DOHH2 (cell line): Measurements from ENCODE around the gene AP1S3.

ENCODE experiments used
- CTCF ChIP-seq: fragments of 200-600 bp; sonication (generic); IDR thresholded peaks from one replicate; pipeline ENCODE4 v1.5.1; 2014; ENCODE audit warnings: antibody characterized with exemption, mild to moderate bottlenecking, low read depth, low read length; ENCODE audit not compliant: poor library complexity, severe bottlenecking
- EZH2phosphoT487 ChIP-seq: fragments of 200-600 bp; sonication (generic); IDR thresholded peaks from 2 replicates; pipeline ENCODE4 v1.6.1; 2017; ENCODE audit warnings: borderline replicate concordance, mild to moderate bottlenecking, antibody characterized with exemption, low read length, moderate library complexity, mixed read lengths

- TF ChIP-seq CTCF (no peak), EZH2phosphoT487 (no peak)
Measured at GRCh38 chr2:223855426-223855825, 18.0 kb upstream of the AP1S3 start.
